Superior temporal gyrus (tissue), 1 donor: ENCODE data around the gene SLC12A5.
"Not testable (repeated sequence)": the region's sequence is repeated elsewhere in the genome, so short reads cannot be mapped to it uniquely, and the experiment has no call there.

ENCODE experiments used
- DNase-seq: peaks from one replicate; pipeline ENCODE4 v3.0.0-alpha.2; 2016; ENCODE audit errors: extremely low spot score

The SLC12A5 gene

DNA sequence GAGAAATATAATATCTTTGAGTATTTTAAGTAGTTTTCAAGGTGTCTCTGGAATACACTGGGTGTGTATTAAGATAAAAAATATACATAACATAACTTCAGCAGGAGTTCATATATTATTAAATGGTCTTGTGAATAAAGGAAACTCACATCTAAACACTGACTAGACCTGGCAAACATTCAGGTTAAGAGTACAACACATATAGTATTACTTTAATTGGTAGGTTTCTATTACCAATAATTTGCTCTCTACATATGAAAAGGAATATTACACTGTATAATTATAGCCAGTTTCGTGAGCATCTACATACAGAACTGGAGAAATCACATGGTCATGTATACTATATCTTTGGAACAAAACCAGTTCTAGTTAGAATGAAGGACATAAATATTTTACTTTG lies 52.1 kb downstream of the SLC12A5 start:
- DNase-seq, result no peak

DNA sequence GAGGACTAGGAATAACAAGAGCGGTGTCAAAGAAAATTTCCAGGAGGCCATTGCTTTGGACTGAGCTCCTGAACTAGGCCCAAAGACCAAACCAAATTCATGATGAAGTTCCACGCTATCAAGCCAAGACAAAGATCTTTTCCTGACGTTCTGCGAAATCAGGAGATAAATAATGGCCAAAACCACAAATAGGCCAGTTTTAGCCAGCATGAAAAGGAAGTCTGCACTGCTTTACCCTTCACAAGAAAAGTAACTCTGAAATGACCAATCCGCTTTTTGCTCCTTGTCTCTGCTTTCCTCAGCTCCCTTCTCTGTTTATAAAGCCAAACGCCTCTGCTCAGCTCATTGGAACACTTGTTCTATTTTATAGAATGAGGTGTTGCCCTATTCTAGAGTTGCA lies 54.1 kb downstream of the SLC12A5 start:
- DNase-seq, result no peak

DNA sequence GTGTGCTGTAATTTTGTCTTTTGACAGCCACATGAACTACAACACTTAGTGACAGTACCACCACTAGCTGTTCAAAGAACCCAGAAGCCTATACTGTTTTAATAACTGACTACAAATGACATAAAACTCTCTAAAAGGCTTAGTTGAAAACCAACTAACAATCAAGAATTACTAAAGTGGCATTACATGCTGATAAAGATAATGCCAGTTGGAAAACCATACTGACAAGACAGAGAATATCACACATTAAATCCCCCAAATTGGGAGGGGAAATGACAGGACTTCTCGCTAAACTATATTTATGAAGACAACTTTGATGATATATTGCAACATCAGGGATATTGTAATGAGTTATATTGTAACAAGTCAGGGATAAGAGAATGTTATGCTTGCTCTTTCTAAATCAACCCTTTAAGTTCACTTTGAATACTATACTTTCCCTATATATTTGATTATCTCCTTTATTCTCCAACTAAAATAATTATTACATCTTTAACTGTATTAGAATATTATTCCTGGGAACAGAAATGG lies 54.6 kb downstream of the SLC12A5 start:
- no peak for DNase-seq

DNA sequence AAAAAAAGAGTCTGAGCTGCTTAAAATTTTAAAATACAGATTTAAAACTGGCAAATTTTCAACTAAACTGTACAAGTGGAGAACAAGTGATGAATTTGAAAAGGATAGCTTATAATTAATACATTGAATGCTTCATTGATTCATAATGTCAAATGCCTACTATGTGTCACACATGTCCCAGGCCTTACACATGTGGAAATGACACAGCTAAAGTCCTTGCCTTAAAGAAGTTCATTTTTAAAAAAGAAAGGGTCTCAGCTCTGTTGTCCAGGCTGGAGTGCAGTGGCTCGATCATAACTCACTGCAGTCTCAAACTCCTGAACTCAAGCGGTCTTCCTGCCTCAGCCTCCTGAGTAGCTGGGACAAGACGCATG lies 55.8 kb downstream of the SLC12A5 start:
- no peak for DNase-seq

DNA sequence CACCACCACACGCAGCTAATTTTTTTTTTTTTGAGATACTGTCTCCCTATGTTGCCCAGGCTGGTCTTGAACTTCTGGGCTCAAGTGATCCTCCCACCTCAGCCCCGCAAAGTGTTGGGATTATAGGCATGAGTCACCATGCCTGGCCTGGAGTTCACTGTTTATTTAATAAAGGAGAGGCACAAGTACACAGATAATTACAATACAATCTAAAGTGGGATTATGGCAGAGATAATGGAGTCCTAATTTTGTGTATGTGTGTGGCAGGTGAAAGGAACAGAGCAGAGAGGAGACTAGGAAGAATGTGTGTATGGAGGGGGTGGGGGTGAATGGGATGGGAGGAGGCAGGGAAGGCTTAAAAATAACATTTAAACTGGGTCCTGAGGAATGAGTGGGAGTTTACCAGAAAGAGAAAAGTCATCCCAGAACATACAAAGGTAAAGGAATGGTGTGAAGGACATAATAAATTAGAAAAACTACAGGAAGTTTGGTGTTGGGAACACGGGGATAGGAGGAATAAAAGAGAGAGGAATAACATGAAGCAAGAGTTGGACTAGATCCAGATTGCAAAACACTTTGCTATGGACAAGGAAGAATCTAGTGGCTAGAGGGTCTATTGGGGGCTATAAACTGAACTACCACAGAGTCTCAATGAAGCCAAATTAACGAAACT lies 56.3 kb downstream of the SLC12A5 start:
- DNase-seq, result no peak

DNA sequence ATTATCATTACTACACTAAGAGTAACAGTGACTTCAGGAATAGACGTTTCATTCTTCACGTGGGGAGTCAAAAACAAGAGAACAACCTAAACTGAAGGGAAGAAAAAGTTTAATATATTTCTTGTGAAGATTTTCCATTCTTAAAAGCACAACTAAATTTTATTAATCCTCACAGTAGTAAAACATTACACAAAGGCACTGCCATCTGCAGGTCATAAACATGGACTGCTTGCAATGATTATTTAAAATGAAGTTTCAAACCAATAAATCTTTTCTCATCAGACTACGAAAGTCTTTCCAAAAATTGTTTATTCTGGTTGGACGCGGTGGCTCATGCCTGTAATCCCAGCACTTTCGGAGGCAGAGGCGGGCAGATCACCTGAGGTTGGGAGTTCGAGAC lies 58.1 kb downstream of the SLC12A5 start:
- DNase-seq, result peak; percentile 68

DNA sequence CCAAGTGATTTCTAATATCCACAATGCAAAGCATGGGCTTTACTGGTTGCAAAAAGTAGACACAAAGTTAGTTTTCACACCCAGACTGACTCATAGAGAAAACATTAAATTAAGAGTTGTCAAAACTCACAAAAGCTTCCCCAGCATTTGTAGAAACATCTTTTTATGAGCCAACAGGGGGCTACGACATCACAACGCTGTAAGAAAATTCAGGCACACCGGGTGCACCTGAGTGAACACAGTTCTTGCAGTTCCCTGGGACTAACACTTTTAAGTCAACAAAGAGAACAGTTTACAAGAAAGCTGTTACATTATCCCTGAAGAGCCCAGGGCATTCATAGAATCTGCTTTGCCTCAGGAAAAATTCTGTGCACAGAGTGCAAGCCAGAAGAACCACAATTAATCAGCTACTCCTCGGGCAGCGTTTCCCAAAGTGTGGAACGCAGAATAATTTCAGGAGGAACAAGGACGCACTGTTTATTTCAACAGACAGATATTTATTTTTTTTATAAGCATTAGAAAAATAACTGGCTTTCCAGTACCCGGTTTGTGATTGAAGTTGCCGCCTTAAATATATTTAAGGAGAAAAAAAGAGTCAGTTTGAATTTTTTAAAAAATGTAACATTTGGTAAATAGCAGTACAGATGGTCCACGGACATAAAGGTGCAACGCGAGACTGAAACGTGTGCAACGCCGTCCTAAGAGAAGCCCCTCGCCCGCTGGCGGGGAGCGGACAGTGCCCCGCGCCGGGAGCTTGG lies 59.6 kb downstream of the SLC12A5 start:
- no peak for DNase-seq

DNA sequence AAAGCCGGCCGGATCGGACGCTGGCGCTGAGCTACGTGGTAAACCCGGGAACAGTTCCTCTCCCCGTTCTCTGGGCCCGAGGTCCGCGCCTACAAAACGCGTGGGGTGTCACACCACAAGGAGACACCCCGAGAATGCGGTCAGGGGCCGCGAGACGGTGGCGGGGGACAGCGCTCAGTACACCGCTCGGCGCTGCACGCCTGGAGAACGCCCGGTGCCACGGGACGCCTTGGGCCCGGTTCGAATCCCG lies 60.1 kb downstream of the SLC12A5 start:
- DNase-seq, result peak; percentile 40

DNA sequence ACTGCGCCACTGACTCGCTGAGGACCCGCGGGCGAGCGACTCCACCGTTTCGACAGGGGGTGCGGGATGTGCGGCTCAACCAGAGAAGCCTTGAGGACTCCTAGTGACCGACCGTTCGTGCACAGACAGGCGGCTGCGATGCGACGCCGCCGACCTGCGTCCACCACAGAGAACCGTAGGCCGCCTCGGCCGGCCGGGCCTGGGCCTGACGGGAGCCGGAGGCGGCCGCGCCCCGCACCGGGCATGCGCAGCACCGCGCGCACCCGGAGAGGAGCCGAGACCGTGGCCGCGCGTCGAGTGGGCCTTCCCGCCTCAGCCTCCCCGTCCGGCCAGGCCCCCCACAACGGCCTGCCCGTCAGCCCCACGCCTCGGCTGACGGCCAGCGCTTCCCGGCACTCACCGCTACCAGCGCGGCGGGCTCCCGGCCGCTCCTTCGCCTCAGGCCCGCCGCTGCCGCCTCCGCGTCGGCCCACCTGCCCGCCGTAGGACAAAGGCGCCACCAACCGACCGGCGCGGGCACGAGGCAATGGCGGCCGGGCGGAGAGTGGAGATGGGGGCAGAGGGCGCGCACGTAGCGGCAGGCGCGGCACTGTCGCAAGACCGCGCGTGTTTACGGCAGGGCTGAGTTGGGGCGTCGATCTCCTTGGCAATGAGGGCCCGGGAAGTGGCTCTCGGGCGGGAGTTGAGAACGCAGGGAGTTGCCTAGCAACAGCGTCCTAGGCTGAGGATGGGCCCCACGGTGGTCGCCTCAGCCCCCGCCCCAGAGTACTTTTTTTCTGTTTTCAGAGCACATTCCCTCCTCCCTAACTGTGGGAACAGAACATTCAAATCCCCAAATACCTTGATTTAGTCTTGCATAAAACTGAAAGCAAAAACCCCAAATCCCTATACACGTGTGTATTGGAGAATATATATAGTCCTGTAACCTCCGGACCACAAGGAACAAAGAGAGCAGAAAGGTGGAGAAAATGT lies 60.7 kb downstream of the SLC12A5 start, which contains the start of gene NCOA5:
Gene NCOA5 (minus strand): TSS at position 546 of the 972 bp plus-strand sequence. CDS start 10,538 bp downstream, outside the sequence.
- DNase-seq, result peak; percentile 98

DNA sequence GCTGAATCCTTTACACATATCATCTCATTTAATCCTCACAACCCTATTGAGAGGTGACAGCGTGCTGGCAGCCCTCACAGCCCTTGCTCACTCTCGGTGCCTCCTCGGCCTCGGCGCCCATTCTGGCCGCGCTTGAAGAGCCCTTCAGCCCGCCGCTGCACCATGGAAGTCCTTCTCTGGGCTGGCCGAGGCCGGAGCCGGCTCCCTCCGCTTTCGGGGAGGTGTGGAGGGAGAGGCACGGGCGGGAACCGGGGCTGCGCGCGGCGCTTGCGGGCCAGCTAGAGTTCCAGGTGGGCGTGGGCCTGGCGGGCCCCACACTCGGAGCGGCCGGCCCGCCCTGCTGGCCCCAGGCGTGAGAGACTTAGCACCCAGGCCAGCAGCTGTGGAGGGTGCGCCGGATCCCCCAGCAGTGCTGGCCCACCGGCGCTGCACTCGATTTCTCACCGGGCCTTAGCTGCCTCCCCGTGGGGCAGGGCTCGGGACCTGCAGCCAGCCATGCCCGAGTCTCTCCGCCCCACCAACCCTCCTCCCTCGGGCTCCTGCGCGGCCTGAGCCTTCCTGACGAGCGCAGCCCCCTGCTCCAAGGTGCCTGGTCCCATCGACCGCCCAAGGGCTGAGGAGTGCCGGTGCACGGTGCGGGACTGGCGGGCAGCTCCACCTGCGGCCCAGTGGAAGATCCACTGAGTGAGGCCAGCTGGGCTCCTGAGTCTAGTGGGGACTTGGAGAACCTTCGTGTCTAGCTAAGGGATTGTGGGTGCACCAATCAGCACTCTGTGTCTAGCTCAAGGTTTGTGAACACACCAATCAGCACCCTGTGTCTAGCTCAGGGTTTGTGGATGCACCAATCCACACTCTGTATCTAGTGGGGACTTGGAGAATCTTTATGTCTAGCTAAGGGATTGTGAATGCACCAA lies 62.9 kb downstream of the SLC12A5 start:
- DNase-seq, result not testable (repeated sequence)

DNA sequence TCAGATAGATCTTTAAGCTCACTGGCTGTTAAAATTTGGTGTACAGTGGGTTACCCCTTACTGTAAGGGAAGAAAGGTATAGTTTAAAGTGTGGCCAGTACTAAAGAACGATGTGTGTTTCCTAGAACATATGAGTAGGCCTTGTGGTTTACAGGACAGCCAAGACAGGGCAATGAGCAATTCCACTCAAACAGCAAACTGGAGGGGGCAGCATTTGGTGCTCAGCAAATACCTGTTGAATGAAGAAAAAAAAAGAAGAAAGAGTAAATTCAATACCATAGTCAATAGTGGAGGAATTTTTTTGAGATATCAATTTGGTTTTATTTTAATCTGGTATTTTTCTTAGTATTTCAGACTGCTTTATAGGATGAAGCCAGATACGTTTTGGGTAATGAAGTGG lies 64.5 kb downstream of the SLC12A5 start:
- no peak for DNase-seq

DNA sequence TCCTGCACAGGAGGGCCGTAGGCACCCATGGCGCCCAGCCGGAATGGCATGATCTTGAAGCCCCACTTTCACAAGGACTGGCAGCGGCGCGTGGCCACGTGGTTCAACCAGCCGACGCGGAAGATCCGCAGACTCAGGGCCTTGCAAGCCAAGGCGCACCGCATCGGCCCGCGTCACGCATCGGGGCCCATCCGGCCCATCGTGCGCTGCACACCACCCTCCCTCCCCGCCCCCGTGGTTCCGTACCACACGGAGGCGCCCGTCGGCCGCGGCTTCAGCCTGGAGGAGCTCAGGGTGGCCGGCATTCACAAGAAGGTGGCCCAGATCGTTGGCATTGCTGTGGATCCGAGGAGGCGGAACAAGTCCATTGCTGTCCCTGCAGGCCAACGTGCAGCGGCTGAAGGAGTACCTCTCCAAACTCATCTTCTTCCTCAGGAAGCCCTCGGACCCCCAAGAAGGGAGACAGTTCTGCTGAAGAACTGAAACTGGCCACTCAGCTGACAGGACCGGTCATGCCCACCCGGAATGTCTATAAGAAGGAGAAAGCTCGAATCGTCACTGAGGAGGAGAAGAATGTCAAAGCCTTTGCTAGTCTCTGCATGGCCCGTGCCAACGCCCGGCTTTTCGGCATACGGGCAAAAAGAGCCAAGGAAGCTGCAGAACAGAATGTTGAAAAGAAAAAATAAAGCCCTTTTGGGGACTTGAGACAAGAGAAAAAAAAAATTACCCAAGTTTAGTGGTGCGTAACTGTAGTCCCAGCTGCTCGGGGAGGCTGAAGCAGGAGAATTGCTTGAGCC lies 70.7 kb downstream of the SLC12A5 start:
- no peak for DNase-seq

DNA sequence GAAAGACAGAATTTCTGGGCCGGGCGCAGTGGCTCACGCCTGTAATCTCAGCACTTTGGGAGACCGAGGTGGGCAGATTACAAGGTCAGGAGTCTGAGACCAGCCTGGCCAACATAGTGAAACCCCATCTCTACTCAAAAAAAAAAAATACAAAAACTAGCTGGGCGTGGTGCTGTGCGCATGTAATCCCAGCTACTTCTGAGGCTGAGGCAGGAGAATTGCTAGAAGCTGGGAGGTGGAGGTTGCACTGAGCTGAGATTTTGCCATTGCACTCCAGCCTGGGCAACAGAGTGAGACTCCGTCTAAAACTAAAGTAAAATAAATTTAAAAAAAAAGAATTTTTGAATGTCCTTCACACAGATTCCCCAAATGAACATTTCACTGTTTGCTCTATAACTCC lies 71.4 kb downstream of the SLC12A5 start:
- not testable (repeated sequence) for DNase-seq

DNA sequence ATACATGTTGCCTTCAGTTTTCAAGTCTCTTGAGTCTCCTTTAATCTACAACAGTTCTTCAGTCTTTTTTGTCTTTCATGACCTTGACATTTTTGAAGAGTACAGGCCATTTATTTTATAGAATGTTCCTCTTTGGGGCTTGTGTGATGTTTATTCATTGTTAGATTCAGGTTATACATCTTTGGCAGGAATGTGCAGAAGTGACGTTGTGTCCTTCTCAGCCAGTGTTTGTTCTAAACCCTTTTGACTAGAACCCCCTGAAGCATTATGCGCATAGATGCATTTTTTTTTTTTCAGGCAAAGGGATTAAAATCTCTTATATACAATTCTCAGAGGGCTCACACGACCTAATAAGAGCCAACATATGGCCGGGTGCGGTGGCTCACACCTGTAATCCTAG lies 72.0 kb downstream of the SLC12A5 start:
- DNase-seq, result no peak

DNA sequence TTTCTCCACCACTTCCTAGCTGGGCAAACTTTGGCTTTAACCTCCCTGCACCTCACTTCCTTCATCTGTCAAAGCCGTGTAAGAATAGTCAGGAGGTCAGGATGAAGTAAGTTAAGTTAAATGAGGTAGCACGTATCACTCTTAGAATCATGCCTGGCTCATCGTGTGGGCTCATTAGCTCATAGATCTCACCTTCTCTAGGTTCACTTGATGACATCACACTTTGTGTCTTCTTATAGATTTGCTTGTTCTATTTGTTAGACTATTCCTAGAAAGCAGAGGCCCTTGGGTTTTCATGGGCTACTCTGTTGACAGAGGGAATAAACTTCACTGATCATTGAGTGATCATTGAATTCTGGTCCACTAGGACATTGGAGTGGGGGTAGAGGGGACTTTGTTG lies 72.9 kb downstream of the SLC12A5 start:
- no peak for DNase-seq

DNA sequence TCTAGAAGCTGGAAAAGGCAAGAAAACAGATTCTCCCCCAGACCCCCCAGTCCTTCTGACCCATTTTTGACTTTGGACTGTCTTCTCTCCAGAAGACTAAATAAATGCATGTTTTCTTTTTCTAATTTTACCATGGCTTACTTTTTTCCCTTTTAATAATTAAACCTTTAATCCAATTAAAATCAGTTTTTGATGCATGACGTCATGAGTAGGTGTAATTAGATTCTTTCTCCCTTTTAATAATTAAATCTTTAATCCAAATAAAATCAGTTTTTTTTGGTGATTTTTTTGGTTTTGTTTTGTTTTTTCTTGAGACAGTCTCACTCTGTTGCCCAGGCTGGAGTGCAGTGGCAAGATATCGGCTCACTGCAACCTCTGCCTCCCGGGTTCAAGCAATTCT lies 73.9 kb downstream of the SLC12A5 start:
- DNase-seq, result no peak

DNA sequence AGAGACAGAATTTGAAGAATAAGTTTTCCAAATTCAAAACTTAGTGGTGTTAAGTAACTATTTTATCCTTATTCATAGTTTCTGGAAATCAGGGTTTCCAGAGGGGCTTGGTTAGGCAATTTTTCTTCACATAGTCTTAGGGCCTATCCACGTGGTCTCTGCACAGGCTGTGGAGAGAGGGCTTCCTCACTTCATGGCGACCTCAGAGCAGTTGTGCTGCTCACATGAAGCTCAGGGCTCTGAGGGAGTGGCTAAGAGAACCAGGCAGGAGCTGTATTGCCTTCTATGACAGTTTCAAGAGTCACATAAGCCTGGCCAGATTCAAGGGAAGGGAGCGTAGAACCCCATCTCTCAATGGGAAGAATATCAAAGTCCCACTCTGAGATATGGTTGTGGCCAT lies 75.2 kb downstream of the SLC12A5 start:
- DNase-seq, result no peak

DNA sequence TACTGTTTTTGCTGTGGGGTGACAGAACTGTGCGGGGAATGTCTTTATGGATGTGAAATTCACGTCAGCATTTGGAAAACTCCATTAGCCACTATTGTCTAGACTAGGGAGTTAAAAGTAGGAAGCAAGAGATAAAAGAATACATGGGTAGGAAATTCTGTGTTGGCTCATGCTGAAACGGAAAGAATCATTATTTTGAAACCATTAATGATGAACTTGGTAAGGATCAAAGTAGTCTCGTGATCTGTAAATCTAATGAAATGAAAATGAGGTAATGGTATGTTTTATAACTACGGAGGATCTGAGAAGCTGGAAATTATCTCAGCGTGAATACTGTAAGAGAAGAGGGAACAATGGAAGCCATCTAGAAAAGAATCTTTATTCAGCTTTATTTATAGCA lies 78.0 kb downstream of the SLC12A5 start:
- DNase-seq, result no peak

DNA sequence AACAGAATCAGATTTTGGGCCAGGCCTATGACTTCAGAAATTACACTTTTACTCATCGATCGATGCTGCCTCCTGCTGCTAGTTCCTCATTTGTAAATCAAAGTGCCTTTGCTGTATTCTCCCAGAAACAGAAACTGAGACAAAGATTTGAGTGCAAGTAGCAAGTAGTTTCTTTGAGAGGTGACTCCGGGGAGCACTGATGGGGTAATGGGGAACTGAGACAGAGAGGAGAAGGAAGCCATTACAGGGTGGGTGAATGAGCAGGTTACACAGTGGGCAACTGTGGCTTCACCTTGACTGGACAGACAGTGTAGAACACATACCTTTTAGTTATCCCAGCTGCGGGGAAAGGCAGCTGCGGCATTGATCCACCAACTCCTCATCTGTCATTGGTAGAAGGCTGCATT lies 79.4 kb downstream of the SLC12A5 start:
- DNase-seq, result no peak

DNA sequence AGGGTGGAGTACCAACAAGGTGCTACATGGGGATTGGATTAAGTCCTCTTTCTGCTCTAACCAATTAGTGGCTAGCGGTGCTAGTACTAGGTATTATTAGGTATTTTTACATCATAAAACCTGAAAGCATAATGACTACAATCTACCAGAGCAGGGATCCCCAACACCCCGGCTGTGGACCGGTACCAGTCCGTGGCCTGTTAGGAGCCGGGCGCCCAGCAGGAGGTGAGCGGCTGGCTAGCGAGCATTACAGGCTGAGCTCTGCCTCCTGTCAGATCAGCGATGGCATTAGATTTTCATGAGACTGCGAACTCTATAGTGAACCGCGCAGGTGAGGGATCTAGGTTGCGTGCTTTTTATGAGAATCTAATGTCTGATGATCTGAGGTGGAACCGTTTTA lies 80.0 kb downstream of the SLC12A5 start:
- DNase-seq, result no peak
